Iris pigment epithelial cell (primary cell): ENCODE results near the gene STAM.
"Not testable (repeated sequence)": the region's sequence is repeated elsewhere in the genome, so short reads cannot be mapped to it uniquely, and the experiment has no call there.

Experiments used
- DNase-seq: peaks from one replicate; pipeline ENCODE4 v3.0.0-alpha.2; 2011; ENCODE audit warnings: low read depth

The STAM gene

GRCh38 chr10:17675638-17676037 lies 31.7 kb downstream of the STAM start:
- no peak for DNase-seq

- DNase-seq: no peak
Observed at GRCh38 chr10:17676919-17677318, 33.0 kb downstream of the STAM start.

GRCh38 chr10:17682236-17682946 lies 38.4 kb downstream of the STAM start:
- peak; percentile 24 for DNase-seq

GRCh38 chr10:17683541-17683940 lies 39.6 kb downstream of the STAM start:
- DNase-seq: no peak

GRCh38 chr10:17684537-17684936 lies 40.6 kb downstream of the STAM start:
- DNase-seq: no peak

GRCh38 chr10:17685233-17685840 lies 41.4 kb downstream of the STAM start:
- no peak for DNase-seq

- no peak for DNase-seq
Observed at GRCh38 chr10:17687117-17687831, 43.3 kb downstream of the STAM start.

GRCh38 chr10:17689137-17689536 lies 45.2 kb downstream of the STAM start:
- no peak for DNase-seq

GRCh38 chr10:17693009-17693408 lies 49.1 kb downstream of the STAM start:
- no peak for DNase-seq

GRCh38 chr10:17698696-17699095 lies 54.7 kb downstream of the STAM start:
- no peak for DNase-seq

- DNase-seq: no peak
Observed at GRCh38 chr10:17701301-17701700, 57.4 kb downstream of the STAM start.

- DNase-seq: no peak
Observed at GRCh38 chr10:17703706-17704105, 59.8 kb downstream of the STAM start.

GRCh38 chr10:17708821-17709220 lies 64.9 kb downstream of the STAM start:
- no peak for DNase-seq

- no peak for DNase-seq
Observed at GRCh38 chr10:17709492-17709891, 65.5 kb downstream of the STAM start.

GRCh38 chr10:17710181-17710580 lies 66.2 kb downstream of the STAM start:
- no peak for DNase-seq

GRCh38 chr10:17712053-17712452 lies 68.1 kb downstream of the STAM start:
- DNase-seq: no peak

GRCh38 chr10:17712717-17713471 lies 68.9 kb downstream of the STAM start:
- DNase-seq: peak; percentile 20

GRCh38 chr10:17713758-17714157 lies 69.8 kb downstream of the STAM start:
- DNase-seq: no peak

GRCh38 chr10:17716161-17716560 lies 72.2 kb downstream of the STAM start:
- DNase-seq: peak; percentile 9

- not testable (repeated sequence) for DNase-seq
Observed at GRCh38 chr10:17722317-17723014, 78.5 kb downstream of the STAM start.

GRCh38 chr10:17725703-17726102 lies 81.8 kb downstream of the STAM start:
- DNase-seq: no peak

- DNase-seq: no peak
Observed at GRCh38 chr10:17729630-17730029, 85.7 kb downstream of the STAM start.
